NT2/D1 (cell line): Measurements from ENCODE around the gene ACIN1.

ENCODE experiments used
- SUZ12 ChIP-seq: IDR thresholded peaks from 2 replicates; pipeline ENCODE4 v1.6.1; 2011; ENCODE audit not compliant: insufficient read length, insufficient read depth; ENCODE audit errors: extremely low read depth
- YY1 ChIP-seq: IDR thresholded peaks from 2 replicates; pipeline ENCODE4 v1.6.1; 2011; ENCODE audit not compliant: insufficient read length, insufficient read depth

- no peak for TF ChIP-seq YY1
- no peak for TF ChIP-seq SUZ12
Measured at GRCh38 chr14:23137813-23138535, 43.0 kb upstream of the ACIN1 start.
